ENCODE results near the gene HLCS.

GRCh38 chr21:36804874-36805611 is 161.4 kb downstream of the HLCS start:
- TF ChIP-seq SUZ12 (IDR thresholded peaks at IDR 0.05; ENCODE audit: extremely low read depth, insufficient read depth, insufficient read length): no peak
- no peak for TF ChIP-seq YY1 (IDR thresholded peaks at IDR 0.05; ENCODE audit: insufficient read depth, insufficient read length)
- no peak for TF ChIP-seq ZNF274 (IDR thresholded peaks at IDR 0.05; ENCODE audit: low read depth, low read length)

All from NT2/D1 (cell line).